CD4-positive, alpha-beta T cell (primary cell): ENCODE data around the gene RAB31. TPM values are rescaled to one million over a fixed set of nuclear protein-coding genes. Genes with fewer than 3 reads are reported as not detected.

Experiments used
- ATAC-seq: fragments of 200-7000 bp; cut with Tn5 transposase; one replicate; pipeline ENCODE4 v1.10.0; 2022; ENCODE audit warnings: mild to moderate bottlenecking; ENCODE audit not compliant: poor library complexity
- CTCF ChIA-PET: fragments of 350-600 bp; sonication (Branson Sonifier 250); formaldehyde crosslinking; loops from one replicate; lab custom pipeline; 2021; ENCODE audit warnings: antibody characterized with exemption, inconsistent platforms; lab: Charles Lee
- POLR2A ChIA-PET: fragments of 350-600 bp; sonication (Branson Sonifier 250); formaldehyde crosslinking; loops from one replicate; lab custom pipeline; 2021; ENCODE audit warnings: antibody characterized with exemption, inconsistent platforms; lab: Charles Lee
- DNase-seq, 14 experiments: peaks; one replicate each; pipeline ENCODE4 v3.0.0-alpha.2; 2013 to 2020; ENCODE audit warnings: mixed read lengths in 2 of 14
- H3K27ac ChIP-seq, 2 donors: one replicate each; pipeline versions ENCODE4 v1.5.1 to v1.7.0; 2013; ENCODE audit warnings: low read length in 2 of 2, low read depth in 1 of 2, mild to moderate bottlenecking in 1 of 2
- H3K27me3 ChIP-seq, 2 experiments: 1 replicate in 1 of 2; 2 replicates in 1 of 2; pipeline versions ENCODE4 v1.6.1 to v1.7.0; 2013; ENCODE audit warnings: low read length in 2 of 2, control low read depth in 1 of 2, mild to moderate bottlenecking in 1 of 2, moderate library complexity in 1 of 2; ENCODE audit not compliant: insufficient read depth in 2 of 2, control insufficient read depth in 1 of 2
- H3K36me3 ChIP-seq: one replicate; pipeline ENCODE4 v1.6.1; 2013; ENCODE audit warnings: low read length, control low read depth; ENCODE audit not compliant: insufficient read depth
- H3K4me1 ChIP-seq: one replicate; pipeline ENCODE4 v1.6.1; 2013; ENCODE audit warnings: low read length, control low read depth; ENCODE audit not compliant: insufficient read depth
- H3K4me3 ChIP-seq: one replicate; pipeline ENCODE4 v1.5.1; 2013; ENCODE audit warnings: mild to moderate bottlenecking, low read length, moderate library complexity
- H3K9me3 ChIP-seq, 2 experiments: 1 replicate in 1 of 2; 2 replicates in 1 of 2; pipeline versions ENCODE4 v1.6.1 to v1.7.0; 2013; ENCODE audit warnings: low read length in 2 of 2, mild to moderate bottlenecking in 2 of 2, control low read depth in 1 of 2, moderate library complexity in 1 of 2; ENCODE audit not compliant: control insufficient read depth in 1 of 2, insufficient read depth in 1 of 2
- H3K27ac Mint-ChIP-seq: one replicate; pipeline ENCODE4 v1.8.0; 2020; ENCODE audit warnings: mixed read lengths
- H3K27me3 Mint-ChIP-seq: one replicate; pipeline ENCODE4 v1.8.0; 2021; ENCODE audit warnings: mixed read lengths
- H3K36me3 Mint-ChIP-seq: one replicate; pipeline ENCODE4 v1.8.0; 2021; ENCODE audit warnings: low read depth, mixed read lengths
- H3K4me1 Mint-ChIP-seq: one replicate; pipeline ENCODE4 v1.8.0; 2021; ENCODE audit warnings: low read depth, mixed read lengths
- H3K4me3 Mint-ChIP-seq: one replicate; pipeline ENCODE4 v1.8.0; 2020; ENCODE audit warnings: mild to moderate bottlenecking, mixed read lengths
- H3K9me3 Mint-ChIP-seq: one replicate; pipeline ENCODE4 v1.8.0; 2020; ENCODE audit warnings: mixed read lengths
- CTCF ChIP-seq: fragments of 200-600 bp; IDR thresholded peaks from one replicate; pipeline ENCODE4 v1.8.0; 2022; ENCODE audit warnings: antibody characterized with exemption, mild to moderate bottlenecking
- intact Hi-C, 2 experiments: fragments of 100-400 bp; cut with DNase I in 1 of 2; cut with micrococcal nuclease in 1 of 2; formaldehyde crosslinking; loops; one replicate each; pipeline versions ENCODE4 v1.15.1 to v1.9.0; 2023 to 2025; cut with DNase I, micrococcal nuclease
- total RNA-seq, 174 experiments: library from RNA in 2 of 174; stranded (reverse) in 2 of 174; gene quantifications; one replicate each; pipeline ENCODE4 v1.2.3 and lab custom pipeline; 2021 to 2026

Gene RAB31
- total RNA-seq, 2 experiments from 2014 or later: 1.1 to 1.3 TPM

- Mint-ChIP-seq H3K9me3 (no peaks in the 10 kb centered on the region), H3K27me3 (no peaks in the 10 kb centered on the region)
- DNase-seq: no peak
These were observed 19.9 kb upstream of the RAB31 start for GRCh38 chr18:9688036-9688741.

GRCh38 chr18:9689253-9689652 is 18.8 kb upstream of the RAB31 start:
- Mint-ChIP-seq H3K27me3 (no peaks in the 10 kb centered on the region), H3K36me3 (no peaks in the 10 kb centered on the region), H3K4me3 (no peak overlapping the region), H3K4me1 (peaks cover 5% of the 10 kb centered on the region), H3K27ac (no peak overlapping the region), H3K9me3 (no peaks in the 10 kb centered on the region)
- H3K27me3 ChIP-seq: no peaks in the 10 kb centered on the region
- CTCF ChIA-PET: no interaction called here
- no peaks in the 10 kb centered on the region for H3K9me3 ChIP-seq
- TF ChIP-seq CTCF: no peak
- H3K36me3 ChIP-seq: no peaks in the 10 kb centered on the region
- POLR2A ChIA-PET: no interaction called here
- H3K4me3 ChIP-seq: no peak overlapping the region
- peaks cover 5% of the 10 kb centered on the region for H3K4me1 ChIP-seq
- ATAC-seq (no peak), DNase-seq (no peak)
- H3K27ac ChIP-seq: no peak overlapping the region
- intact Hi-C loops: no loop called here

More at GRCh38 chr18:9688036-9688741, 19.9 kb upstream of the RAB31 start:
- H3K4me3 ChIP-seq: no peak overlapping the region
- no peak overlapping the region for H3K27ac ChIP-seq
- no peaks in the 10 kb centered on the region for H3K27me3 ChIP-seq
- no peak overlapping the region for H3K4me3 Mint-ChIP-seq
- H3K4me1 ChIP-seq: peaks cover 5% of the 10 kb centered on the region
- ChIA-PET POLR2A (no interaction called here), CTCF (no interaction called here)
- ATAC-seq: no peak
- H3K9me3 ChIP-seq: no peaks in the 10 kb centered on the region
- peaks cover 5% of the 10 kb centered on the region for H3K4me1 Mint-ChIP-seq
- no peak overlapping the region for H3K27ac Mint-ChIP-seq
- intact Hi-C loops: no loop called here
- TF ChIP-seq CTCF: no peak
- H3K36me3 Mint-ChIP-seq: no peaks in the 10 kb centered on the region
- H3K36me3 ChIP-seq: no peaks in the 10 kb centered on the region

- no peaks in the 10 kb centered on the region for H3K9me3 Mint-ChIP-seq
- H3K27me3 Mint-ChIP-seq: no peaks in the 10 kb centered on the region
- CTCF ChIA-PET: no interaction called here
- POLR2A ChIA-PET: no interaction called here
- H3K27ac Mint-ChIP-seq: no peak overlapping the region
- no peak overlapping the region for H3K4me3 Mint-ChIP-seq
- Histone ChIP-seq H3K9me3 (no peaks in the 10 kb centered on the region), H3K27me3 (no peaks in the 10 kb centered on the region), H3K4me1 (no peaks in the 10 kb centered on the region), H3K27ac (no peak overlapping the region), H3K4me3 (no peak overlapping the region), H3K36me3 (no peaks in the 10 kb centered on the region)
- no peak for ATAC-seq
- H3K36me3 Mint-ChIP-seq: no peaks in the 10 kb centered on the region
- no peak for DNase-seq
- intact Hi-C loops: no loop called here
- H3K4me1 Mint-ChIP-seq: no peaks in the 10 kb centered on the region
- no peak for TF ChIP-seq CTCF
These were observed 17.5 kb upstream of the RAB31 start for GRCh38 chr18:9690418-9691188.
